Psoas muscle (tissue), 8 donors: ENCODE results near the gene CENPC. TPM values are rescaled to one million over a fixed set of nuclear protein-coding genes. Genes with fewer than 3 reads are reported as not detected.

ENCODE experiments used
- ATAC-seq, 4 donors: fragments of 200-7000 bp; cut with Tn5 transposase; one replicate each; pipeline ENCODE4 v1.9.1; 2020; ENCODE audit warnings: moderate library complexity in 3 of 4, mild to moderate bottlenecking in 2 of 4
- DNase-seq, 2 donors: peaks; one replicate each; pipeline ENCODE4 v3.0.0-alpha.2; 2020
- H3K27ac ChIP-seq: fragments of 200-600 bp; one replicate; pipeline ENCODE4 v1.8.0; 2022
- H3K27me3 ChIP-seq, 3 donors: fragments of 200-600 bp in 1 of 3; one replicate each; pipeline versions ENCODE4 v1.6.1 to v1.8.0; 2013 to 2022; ENCODE audit warnings: low read length in 2 of 3, mild to moderate bottlenecking in 2 of 3, moderate library complexity in 1 of 3; ENCODE audit not compliant: insufficient read depth in 3 of 3
- H3K36me3 ChIP-seq, 2 donors: fragments of 200-600 bp in 1 of 2; one replicate each; pipeline versions ENCODE4 v1.6.1 to v1.8.0; 2013 to 2022; ENCODE audit warnings: low read depth in 1 of 2, mild to moderate bottlenecking in 1 of 2, moderate library complexity in 1 of 2; ENCODE audit not compliant: insufficient read depth in 1 of 2
- H3K4me1 ChIP-seq: fragments of 200-600 bp; one replicate; pipeline ENCODE4 v1.8.0; 2022
- H3K4me3 ChIP-seq: fragments of 200-600 bp; one replicate; pipeline ENCODE4 v1.8.0; 2022; ENCODE audit warnings: mild to moderate bottlenecking
- H3K9me3 ChIP-seq: fragments of 200-600 bp; one replicate; pipeline ENCODE4 v1.8.0; 2022
- whole genome bisulfite sequencing, 3 donors: extraction: QIAGEN DNeasy Blood & Tissue Kit; methylation state at CpG; one replicate each; pipeline versions ENCODE4 v1.1.6 to v1.1.7; 2013; 5-methylcytosine and 5-hydroxymethylcytosine counted together
- intact Hi-C, 2 donors: fragments of 100-400 bp; cut with DNase I; formaldehyde crosslinking; loops; one replicate each; pipeline versions ENCODE4 v1.11.0 to v1.14.2; 2022
- polyA plus RNA-seq, 3 donors: library from polyadenylated mRNA; stranded (reverse); fragments of 200-250 nt; gene quantifications; one replicate each; pipeline ENCODE4 v1.2.3, GENCODE V29; 2013
- total RNA-seq, 4 donors: library from RNA; stranded (reverse); fragmentation: NEBNext Ultra II Directional in 2 of 4; extraction: Animal tissue kit (Norgen Biotek cat#: 25700) in 2 of 4; gene quantifications; one replicate each; pipeline versions ENCODE4 v1.2.1 to v1.2.4, GENCODE V29; 2021 to 2023
- TF ChIP-seq, protein P1 (sequence below): fragments of 200-600 bp; IDR thresholded peaks from one replicate; pipeline ENCODE4 v1.8.0; 2022; ENCODE audit warnings: antibody characterized with exemption
- donor health status: healthy with polysubstance abuse.
- donor health status: DM: no; HTN: no; CAD: no; lungs with moderate emphysema.
- donor health status: Bipolar disorder and iron deficiency.
- donor health status: healthy.
- donor health status: DM: yes; HTN: yes; CAD: no.
- donor health status: DM: no; HTN: no; CAD: no.
- donor health status: DM: no; HTN: no; CAD: no.
- donor health status: DM: yes; HTN: yes; CAD: no.

Gene CENPC
- total and polyA plus RNA-seq, 7 donors: 1.5 to 5.6 (median 3.5) TPM

DNA sequence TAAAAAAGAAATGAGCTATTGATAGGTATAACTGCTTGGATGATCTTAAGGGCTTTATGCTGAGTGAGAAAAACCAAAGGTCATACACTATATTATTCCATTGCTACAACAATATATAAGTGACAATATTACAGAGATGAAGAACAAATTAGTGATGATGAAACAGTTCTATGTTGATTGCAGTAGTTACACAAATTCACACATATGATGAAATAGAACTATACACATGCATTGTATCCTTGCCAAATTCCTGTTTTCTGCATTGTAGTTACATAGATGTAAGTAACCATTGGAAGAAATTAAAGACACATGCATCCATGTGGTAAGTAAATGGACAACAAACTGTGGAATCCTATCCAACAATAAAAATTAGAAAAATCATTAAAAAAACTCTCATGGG, 76.5 kb downstream of the CENPC start:
- intact Hi-C loops: no loop called here
- Histone ChIP-seq H3K27me3 (no peaks in the 10 kb centered on the region), H3K9me3 (no peaks in the 10 kb centered on the region), H3K4me3 (no peak overlapping the region), H3K27ac (no peak overlapping the region), H3K36me3 (peaks cover 0 to 31% of the 10 kb centered on the region in 2 donors), H3K4me1 (peaks cover 8% of the 10 kb centered on the region)
- DNase-seq: no peak
- ATAC-seq: no peak
- TF ChIP-seq, protein P1, sequence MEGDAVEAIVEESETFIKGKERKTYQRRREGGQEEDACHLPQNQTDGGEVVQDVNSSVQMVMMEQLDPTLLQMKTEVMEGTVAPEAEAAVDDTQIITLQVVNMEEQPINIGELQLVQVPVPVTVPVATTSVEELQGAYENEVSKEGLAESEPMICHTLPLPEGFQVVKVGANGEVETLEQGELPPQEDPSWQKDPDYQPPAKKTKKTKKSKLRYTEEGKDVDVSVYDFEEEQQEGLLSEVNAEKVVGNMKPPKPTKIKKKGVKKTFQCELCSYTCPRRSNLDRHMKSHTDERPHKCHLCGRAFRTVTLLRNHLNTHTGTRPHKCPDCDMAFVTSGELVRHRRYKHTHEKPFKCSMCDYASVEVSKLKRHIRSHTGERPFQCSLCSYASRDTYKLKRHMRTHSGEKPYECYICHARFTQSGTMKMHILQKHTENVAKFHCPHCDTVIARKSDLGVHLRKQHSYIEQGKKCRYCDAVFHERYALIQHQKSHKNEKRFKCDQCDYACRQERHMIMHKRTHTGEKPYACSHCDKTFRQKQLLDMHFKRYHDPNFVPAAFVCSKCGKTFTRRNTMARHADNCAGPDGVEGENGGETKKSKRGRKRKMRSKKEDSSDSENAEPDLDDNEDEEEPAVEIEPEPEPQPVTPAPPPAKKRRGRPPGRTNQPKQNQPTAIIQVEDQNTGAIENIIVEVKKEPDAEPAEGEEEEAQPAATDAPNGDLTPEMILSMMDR: no peak

DNA sequence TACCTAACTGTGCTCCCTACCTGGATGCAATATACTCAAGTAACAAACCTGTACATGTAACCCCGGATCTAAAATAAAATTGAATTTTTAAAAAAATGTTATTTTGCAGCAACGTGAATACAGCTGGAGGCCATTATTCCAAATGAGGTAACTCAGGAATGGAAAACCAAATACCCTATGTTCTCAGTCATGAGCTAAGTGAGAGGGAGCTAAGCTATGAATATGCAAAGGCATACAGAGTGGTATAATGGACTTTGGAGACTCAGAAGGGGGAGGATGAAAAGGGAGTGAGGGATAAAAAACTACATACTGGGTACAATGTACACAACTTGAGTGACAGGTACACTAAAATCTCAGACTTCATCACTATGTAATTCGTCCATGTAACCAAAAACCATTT, 78.6 kb downstream of the CENPC start:
- intact Hi-C loops: no loop called here
- TF ChIP-seq, protein P1: no peak
- H3K4me1 ChIP-seq: peaks cover 8% of the 10 kb centered on the region
- 94 to 98% (median 96%) methylated on average over 3 of the region's 3 CpGs for WGBS, 3 donors
- H3K27me3 ChIP-seq: no peaks in the 10 kb centered on the region
- H3K36me3 ChIP-seq: peaks cover 0 to 11% of the 10 kb centered on the region in 2 donors
- H3K9me3 ChIP-seq: no peaks in the 10 kb centered on the region
- no peak for DNase-seq
- no peak for ATAC-seq
- no peak overlapping the region for H3K4me3 ChIP-seq
- no peak overlapping the region for H3K27ac ChIP-seq

DNA sequence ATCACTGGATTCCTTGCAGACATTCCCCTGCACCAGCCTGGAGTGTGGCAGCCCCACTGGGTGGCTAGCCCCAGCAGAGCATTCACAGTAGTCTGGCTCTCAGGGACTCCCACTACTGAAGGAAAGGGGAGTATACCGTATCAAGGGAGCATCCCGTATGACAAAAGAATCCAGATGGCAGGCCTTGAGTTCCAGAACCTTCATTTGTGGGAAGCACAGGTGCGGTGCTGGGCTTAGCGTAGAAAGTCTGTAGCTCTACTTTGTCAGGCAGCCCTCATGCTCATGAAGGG, 79.6 kb downstream of the CENPC start:
- Histone ChIP-seq H3K9me3 (no peaks in the 10 kb centered on the region), H3K27ac (no peak overlapping the region), H3K4me1 (peaks cover 8% of the 10 kb centered on the region), H3K36me3 (peaks cover 0 to 8% of the 10 kb centered on the region in 2 donors), H3K4me3 (no peak overlapping the region), H3K27me3 (no peaks in the 10 kb centered on the region)
- TF ChIP-seq, protein P1: no peak
- intact Hi-C loops: no loop called here
- no peak for ATAC-seq
- no peak for DNase-seq
- 76 to 94% (median 84%) methylated on average over 4 of the region's 4 CpGs for WGBS, 3 donors

DNA sequence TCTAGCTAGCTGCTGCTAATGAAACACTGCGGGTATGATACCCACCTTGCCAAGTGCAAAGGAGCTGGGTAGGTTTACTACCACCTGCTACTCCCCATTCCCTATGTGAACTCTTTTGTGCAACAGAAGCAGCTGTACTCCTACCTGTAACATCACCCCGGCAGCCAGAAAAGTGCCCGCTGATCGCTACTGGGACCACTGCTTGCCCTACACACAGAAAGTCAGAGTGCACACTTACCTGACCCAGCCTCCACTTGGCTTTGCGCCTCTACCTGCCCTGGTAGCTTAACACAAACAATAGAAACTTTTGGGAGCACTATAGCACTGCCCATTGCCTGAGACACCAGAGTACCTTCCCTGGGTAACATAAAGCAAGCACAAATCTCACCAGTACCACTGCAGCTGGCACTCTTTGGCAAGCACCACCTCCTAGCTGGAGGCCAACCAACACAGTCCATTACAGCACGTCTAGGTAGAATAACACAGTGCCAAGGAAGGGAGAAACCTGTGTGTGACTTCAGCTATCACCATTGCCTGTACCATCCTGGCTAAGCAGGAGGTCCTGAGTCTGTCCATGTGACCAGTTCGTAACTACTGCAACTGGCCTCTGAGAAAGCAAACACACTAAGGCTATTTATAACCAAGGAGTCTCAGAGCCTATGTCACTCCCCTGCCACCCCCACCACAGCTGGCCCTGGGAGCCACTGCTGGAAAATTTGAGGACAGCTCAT, 80.1 kb downstream of the CENPC start:
- 70 to 76% (median 72%) methylated on average over 7 of the region's 7 CpGs for WGBS, 3 donors
- ATAC-seq (peak; percentile 72 to 88 (median 84)), DNase-seq (no peak)
- H3K4me3 ChIP-seq: no peak overlapping the region
- H3K27ac ChIP-seq: no peak overlapping the region
- H3K4me1 ChIP-seq: peaks cover 8% of the 10 kb centered on the region
- TF ChIP-seq, protein P1: no peak
- intact Hi-C loops: no loop called here
- H3K36me3 ChIP-seq: peaks cover 0 to 8% of the 10 kb centered on the region in 2 donors
- no peaks in the 10 kb centered on the region for H3K27me3 ChIP-seq
- H3K9me3 ChIP-seq: no peaks in the 10 kb centered on the region

- intact Hi-C loops: no loop called here
- no peak for ATAC-seq
- TF ChIP-seq, protein P1: no peak
- no peak overlapping the region for H3K27ac ChIP-seq
- no peaks in the 10 kb centered on the region for H3K27me3 ChIP-seq
- H3K4me3 ChIP-seq: no peak overlapping the region
- WGBS, 3 donors: 88 to 99% (median 95%) methylated on average over 2 of the region's 2 CpGs
- H3K36me3 ChIP-seq: no peaks in the 10 kb centered on the region
- peaks cover 5% of the 10 kb centered on the region for H3K4me1 ChIP-seq
- DNase-seq: no peak
- H3K9me3 ChIP-seq: no peaks in the 10 kb centered on the region
These were observed 84.7 kb downstream of the CENPC start for GRCh38 chr4:67460574-67460973.
